GM18858 (cell line): ENCODE results near the gene AGBL1.
"Not testable (repeated sequence)": the region's sequence is repeated elsewhere in the genome, so short reads cannot be mapped to it uniquely, and the experiment has no call there.

Source experiments
- ATAC-seq: cut with Tn5 transposase; IDR thresholded peaks from one replicate; pipeline ENCODE4 v1.9.1; 2021; ENCODE audit not compliant: unreplicated experiment

The AGBL1 gene

GRCh38 chr15:86850939-86851338 lies 771.3 kb downstream of the AGBL1 start:
- ATAC-seq: no peak

DNA sequence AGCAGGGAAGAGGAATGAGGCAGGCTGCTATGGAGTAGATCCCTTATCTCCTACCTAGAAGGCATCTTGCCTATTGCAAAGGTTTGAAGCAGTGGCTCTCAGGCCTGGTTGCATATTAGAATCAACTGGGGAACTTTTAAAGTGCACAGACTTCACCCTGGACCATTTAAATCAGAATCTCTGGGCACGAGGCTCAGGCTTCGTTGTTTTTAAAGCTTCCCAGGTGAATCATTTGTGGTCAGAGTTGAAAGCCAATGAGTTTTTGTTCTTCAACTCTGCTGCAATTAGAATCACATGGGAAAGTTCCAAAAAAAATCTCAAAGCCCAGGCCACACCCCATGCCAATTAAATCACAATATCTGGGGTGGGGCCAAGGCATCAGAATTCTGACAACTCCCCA lies 773.1 kb downstream of the AGBL1 start:
- ATAC-seq: no peak

DNA sequence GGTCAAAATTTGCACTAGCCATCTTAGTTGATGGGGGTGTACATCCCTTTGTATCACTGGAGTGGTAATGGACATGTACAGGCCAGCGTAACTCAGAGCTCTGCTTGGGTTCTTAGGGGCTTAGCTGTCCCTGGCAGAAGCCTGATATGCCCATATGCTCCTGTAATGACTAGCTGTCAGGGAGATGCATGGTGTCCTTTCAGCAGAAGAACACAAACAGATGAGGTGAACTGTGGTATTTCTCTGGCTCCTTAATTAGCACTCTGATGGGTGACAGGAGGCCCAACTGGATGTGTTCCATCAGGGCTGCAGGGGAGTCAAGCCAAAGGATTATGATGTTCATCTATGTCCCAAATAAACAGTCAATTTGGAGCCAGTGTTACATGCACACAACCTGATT lies 774.5 kb downstream of the AGBL1 start:
- no peak for ATAC-seq

- no peak for ATAC-seq
Observed at GRCh38 chr15:86855307-86856291, 775.9 kb downstream of the AGBL1 start.

DNA sequence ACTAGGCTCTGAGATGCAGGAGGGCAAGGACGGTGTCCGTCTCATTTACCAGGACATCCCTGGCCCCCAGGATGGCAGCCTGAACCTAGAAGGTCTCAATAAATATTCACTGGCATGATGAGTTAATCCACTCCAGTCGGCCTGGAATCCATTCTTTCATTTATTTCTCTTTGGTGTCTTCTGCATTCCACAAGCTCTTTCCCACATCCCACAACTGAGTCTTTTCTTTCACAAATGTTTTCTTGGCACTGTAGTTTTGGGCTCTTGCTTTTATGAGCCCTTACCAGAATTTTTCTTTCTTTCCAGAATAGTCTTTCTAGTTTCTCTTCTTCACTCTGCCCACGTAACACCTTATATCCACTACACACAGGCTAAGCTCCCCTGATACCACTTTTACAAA lies 778.0 kb downstream of the AGBL1 start:
- no peak for ATAC-seq

- no peak for ATAC-seq
Observed at GRCh38 chr15:86863226-86863915, 783.7 kb downstream of the AGBL1 start.

GRCh38 chr15:86865920-86866319 lies 786.2 kb downstream of the AGBL1 start:
- ATAC-seq: no peak

- ATAC-seq: no peak
Observed at GRCh38 chr15:86870846-86871245, 791.2 kb downstream of the AGBL1 start.

DNA sequence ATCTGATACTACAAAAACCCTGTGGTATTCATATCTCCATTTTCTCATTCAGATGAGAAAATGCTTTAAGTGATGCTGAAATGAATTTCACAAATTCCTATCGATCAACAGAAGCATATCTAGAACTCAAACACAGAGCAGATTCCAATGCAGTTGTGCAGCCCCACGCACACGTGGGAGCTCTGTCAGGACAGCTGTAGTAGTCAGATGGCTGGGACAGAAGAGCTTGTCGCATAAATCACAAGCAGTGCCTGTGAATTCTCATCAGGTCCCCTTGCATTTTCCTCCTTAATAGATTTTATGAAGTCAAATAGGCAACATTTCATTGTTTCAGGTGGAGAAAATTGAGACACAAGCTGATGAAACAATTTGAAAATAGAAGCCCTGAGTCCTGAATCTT lies 792.3 kb downstream of the AGBL1 start:
- ATAC-seq: no peak

DNA sequence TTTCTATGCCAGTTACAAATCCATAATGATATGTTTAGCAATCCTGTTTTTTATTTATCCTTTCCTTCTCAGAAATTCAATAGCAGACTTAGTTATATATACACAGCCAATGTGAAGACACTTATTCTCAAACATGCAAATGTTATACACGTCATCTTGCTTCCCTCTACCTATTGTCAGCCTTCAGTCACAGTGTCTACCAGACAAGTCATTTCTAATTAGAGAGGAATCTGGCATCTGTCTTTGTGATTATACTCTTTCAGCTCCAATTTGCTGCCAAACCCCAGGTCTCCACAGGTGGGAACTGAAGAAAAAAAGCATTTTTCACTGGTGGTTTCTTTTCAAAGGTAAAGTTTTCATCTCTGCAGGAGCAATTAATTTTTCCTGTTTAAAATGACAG lies 793.1 kb downstream of the AGBL1 start:
- no peak for ATAC-seq

- no peak for ATAC-seq
Observed at GRCh38 chr15:86875067-86875466, 795.4 kb downstream of the AGBL1 start.

GRCh38 chr15:86876387-86876944 lies 796.8 kb downstream of the AGBL1 start:
- no peak for ATAC-seq

DNA sequence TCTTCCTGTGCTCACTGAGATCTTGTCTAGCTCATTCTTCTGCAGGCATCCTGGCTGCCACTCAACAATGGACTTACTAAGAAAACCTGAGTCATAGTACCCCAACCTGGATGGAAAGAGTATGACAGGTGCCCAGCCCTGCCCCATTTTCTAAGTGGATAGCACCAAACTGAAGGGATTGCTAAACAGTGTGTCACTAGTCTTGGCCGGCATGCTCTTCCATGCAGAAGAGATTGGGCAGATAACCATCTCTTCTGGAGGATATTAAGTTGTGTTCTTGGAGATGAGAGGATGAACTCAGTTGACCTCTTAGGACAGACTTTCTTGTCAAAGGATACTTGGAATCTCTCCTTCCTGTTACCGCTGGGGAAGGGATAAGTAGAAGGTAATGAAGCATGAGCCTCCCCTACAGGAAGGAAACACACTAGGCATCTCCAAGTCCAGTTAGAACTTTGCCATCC lies 797.5 kb downstream of the AGBL1 start:
- no peak for ATAC-seq

- ATAC-seq: not testable (repeated sequence)
Observed at GRCh38 chr15:86878844-86879243, 799.2 kb downstream of the AGBL1 start.

DNA sequence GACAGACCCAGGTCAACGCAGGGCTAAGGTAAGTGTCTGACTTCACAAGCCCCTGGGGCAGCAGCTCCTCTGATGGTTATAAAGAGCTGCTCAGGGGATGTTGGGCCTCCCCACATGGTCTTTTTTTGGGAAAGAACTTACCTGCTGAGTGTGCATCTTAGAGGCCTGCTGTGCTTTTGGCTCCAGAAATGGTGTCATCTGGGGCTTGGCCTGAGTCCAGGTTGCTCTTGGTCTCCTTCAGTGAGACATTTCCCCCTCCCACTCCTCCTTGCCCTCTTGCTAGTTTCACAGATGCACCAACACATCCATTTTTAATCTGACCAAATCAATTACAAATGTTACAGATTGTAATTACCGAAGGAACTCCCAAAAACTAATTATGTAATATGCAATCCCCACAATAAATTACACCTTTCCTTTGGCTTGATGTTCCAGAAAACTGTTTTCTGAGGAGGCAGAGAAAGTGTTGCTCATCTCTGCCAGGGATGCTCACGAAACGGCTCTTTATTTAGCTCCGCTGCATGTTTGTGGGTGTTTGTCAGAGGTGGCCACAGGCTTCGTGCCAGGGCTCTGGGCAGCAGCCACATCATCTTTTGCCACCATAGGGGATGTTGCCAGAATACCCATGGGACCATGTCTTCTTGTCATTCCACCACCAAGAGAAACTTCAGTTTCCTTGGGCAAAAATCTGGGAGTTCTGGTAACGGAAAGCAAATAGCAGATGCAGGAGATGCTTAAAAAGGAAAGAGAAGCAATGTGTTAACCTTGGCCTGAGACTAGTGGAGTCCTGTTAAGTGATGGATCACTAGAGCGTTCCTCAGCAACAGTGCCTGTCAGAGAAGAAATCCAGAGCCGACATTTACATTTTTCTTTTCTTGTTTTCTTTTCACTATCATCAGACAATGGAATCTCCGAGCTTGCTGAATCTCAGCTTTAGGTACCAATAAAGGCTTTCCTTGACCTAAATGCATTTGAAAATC lies 799.9 kb downstream of the AGBL1 start:
- no peak for ATAC-seq

GRCh38 chr15:86885616-86886015 lies 805.9 kb downstream of the AGBL1 start:
- ATAC-seq: no peak

GRCh38 chr15:86892774-86893449 lies 813.2 kb downstream of the AGBL1 start:
- ATAC-seq: no peak

DNA sequence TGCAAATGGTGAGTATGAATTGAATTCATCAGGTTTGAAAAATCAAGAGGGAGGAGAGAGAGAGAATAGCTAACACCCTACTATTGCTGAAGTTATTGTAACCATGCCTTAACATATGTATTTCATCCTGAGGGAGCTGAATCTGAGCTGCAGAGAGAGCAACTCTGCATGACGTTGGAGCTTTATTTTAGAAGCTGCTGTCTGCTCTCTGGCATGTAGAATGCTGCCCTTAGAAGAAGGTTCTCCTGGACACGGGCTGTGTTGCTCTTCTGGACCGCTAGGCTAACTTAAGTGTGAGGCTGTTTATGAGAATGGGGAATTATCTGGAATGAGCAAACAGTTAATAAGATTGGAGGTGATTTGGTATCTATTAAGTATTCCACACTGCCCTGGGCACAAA lies 814.6 kb downstream of the AGBL1 start:
- no peak for ATAC-seq

DNA sequence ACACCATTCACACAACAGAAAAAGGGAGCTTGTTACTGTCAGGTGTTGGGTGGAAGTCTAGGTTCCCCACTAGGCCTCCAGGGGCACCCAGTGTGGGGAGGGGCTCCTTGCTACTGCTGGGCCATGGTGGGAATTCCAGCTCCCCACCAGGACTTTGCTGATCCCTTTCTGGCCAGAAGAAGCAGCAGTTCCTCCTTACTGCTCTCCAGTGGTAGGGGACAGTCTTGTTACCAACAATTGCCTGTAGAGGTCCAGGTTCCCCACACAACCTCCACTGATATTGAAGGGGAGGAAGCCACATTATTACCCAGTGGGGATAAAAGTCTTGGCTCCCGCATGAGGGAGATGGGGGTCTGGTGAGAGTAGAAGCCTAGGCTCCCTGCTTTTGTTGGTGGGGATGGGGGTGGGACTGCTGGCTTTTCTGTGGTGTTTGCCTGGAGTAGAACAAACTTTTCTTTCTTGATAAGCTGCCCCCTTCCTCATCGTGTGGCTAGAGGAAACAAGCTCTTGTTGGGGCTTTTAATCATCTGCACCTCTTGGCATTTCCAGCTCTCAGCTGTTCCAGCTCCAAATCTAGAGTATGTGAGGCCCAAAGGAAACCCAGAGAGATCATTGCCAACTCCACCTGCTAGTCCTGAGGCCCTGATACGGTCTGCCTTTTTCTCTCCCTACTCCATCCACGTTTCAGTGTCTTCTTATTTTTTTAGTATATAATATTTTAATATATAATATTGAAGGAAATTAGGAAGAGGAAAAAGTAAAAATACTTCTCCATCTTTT lies 824.2 kb downstream of the AGBL1 start:
- ATAC-seq: no peak
